Measurements from ENCODE around the gene PROKR1.

DNA sequence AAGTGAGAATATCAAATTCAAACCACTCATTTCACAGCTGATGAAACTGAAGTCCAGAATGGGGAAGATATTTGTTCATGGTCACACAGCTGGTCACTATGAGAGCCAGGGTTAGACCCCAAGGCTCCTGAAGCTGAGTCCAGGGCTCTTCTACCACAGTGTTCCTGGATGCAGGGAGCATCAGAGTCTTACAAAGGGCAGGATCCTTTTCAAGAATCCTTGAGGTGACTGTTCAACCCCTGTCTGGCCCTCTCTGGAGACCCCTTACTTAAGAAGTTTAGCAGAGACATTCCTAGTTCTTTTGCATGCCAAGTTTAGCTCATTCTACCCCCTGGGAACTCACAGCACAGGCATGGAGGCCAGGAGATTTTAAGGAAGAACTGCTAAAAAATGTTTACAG, 15.7 kb downstream of the PROKR1 start:
- TF ChIP-seq, protein P1, sequence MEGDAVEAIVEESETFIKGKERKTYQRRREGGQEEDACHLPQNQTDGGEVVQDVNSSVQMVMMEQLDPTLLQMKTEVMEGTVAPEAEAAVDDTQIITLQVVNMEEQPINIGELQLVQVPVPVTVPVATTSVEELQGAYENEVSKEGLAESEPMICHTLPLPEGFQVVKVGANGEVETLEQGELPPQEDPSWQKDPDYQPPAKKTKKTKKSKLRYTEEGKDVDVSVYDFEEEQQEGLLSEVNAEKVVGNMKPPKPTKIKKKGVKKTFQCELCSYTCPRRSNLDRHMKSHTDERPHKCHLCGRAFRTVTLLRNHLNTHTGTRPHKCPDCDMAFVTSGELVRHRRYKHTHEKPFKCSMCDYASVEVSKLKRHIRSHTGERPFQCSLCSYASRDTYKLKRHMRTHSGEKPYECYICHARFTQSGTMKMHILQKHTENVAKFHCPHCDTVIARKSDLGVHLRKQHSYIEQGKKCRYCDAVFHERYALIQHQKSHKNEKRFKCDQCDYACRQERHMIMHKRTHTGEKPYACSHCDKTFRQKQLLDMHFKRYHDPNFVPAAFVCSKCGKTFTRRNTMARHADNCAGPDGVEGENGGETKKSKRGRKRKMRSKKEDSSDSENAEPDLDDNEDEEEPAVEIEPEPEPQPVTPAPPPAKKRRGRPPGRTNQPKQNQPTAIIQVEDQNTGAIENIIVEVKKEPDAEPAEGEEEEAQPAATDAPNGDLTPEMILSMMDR (optimal IDR thresholded peaks at IDR 0.05 in 1 of 3, IDR thresholded peaks at IDR 0.05 in 1 of 3, conservative IDR thresholded peaks at IDR 0.05 in 1 of 3; ENCODE audit: extremely low read depth in 1 of 3, insufficient read depth in 2 of 3, low read length in 3 of 3), result no peak
- TF ChIP-seq EZH2 (IDR thresholded peaks at IDR 0.05; ENCODE audit: low read length), result no peak
